Tibial nerve (tissue), 4 donors: Measurements from ENCODE around the gene FAM162A.

ENCODE experiments used
- CTCF ChIP-seq, 5 experiments: fragments of 200-600 bp in 3 of 5; fragments of 450-650 bp in 2 of 5; sonication (generic) in 3 of 5; IDR thresholded peaks; one replicate each; pipeline ENCODE4 v1.5.1; 2016 to 2019; ENCODE audit warnings: antibody characterized with exemption in 5 of 5, mild to moderate bottlenecking in 3 of 5, moderate library complexity in 2 of 5
- EP300 ChIP-seq, 2 donors: sonication (generic); formaldehyde crosslinking; IDR thresholded peaks; one replicate each; pipeline ENCODE4 v1.6.1; 2017; ENCODE audit warnings: antibody characterized with exemption in 2 of 2, mild to moderate bottlenecking in 1 of 2
- POLR2A ChIP-seq, 2 donors: fragments of 450-650 bp; IDR thresholded peaks; one replicate each; pipeline ENCODE4 v1.6.1; 2017; ENCODE audit warnings: antibody characterized with exemption in 2 of 2, mild to moderate bottlenecking in 2 of 2, moderate library complexity in 2 of 2

- TF ChIP-seq CTCF (IDR thresholded peaks at IDR 0.05) (no peak), POLR2A (IDR thresholded peaks at IDR 0.05) (no peak), EP300 (IDR thresholded peaks at IDR 0.05) (no peak)
Observed at GRCh38 chr3:122396511-122396910, 12.5 kb downstream of the FAM162A start.
